HepG2 (cell line): ENCODE data around the gene KDM7A. TPM values are rescaled to one million over a fixed set of nuclear protein-coding genes. Genes with fewer than 3 reads are reported as not detected.
A peak's percentile ranks its signal among the peaks of the same experiment; 100 is the strongest.
"Not testable (repeated sequence)": the region's sequence is repeated elsewhere in the genome, so short reads cannot be mapped to it uniquely, and the experiment has no call there.

Experiments used
- ATAC-seq: fragments of 200-7000 bp; cut with Tn5 transposase; 3 replicates; pipeline ENCODE4 v1.9.1; 2020; ENCODE audit warnings: mild to moderate bottlenecking, moderate library complexity
- BruUV-seq: library from RNA; stranded (reverse); fragments of 400-500 nt; replicated peaks from 2 replicates; lab custom pipeline; 2021; lab: Mats Ljungman, UMichigan
- CTCF ChIA-PET: fragments of 300-600 bp; formaldehyde crosslinking; extraction: SDS; loops from one replicate; lab custom pipeline; 2021; ENCODE audit warnings: low total read pairs, inconsistent platforms, low intra/inter-chr PET ratio; lab: Yijun Ruan, JAX
- POLR2A ChIA-PET: fragments of 350-600 bp; sonication (Branson Sonifier 250); formaldehyde crosslinking; loops from one replicate; lab custom pipeline; 2020; ENCODE audit warnings: antibody characterized with exemption, inconsistent platforms; lab: Yijun Ruan, JAX
- DNase-seq: peaks from one replicate; pipeline ENCODE4 v3.0.0-alpha.2; 2015; ENCODE audit warnings: low spot score
- FAIRE-seq: peaks from 3 replicates; lab custom pipeline; 2011; peaks lifted over from hg19 to GRCh38; lab: Jason Lieb, UNC
- H2AFZ ChIP-seq: one replicate; pipeline ENCODE4 v1.6.1; 2011; ENCODE audit warnings: low read length, inconsistent platforms
- H3K27ac ChIP-seq: fragments of 300-600 bp; 3 replicates; pipeline ENCODE4 v1.8.0; 2011; ENCODE audit warnings: mixed run types, mild to moderate bottlenecking, mixed read lengths, low read length, inconsistent platforms; ENCODE audit not compliant: insufficient read depth; ENCODE audit errors: extremely low read length
- H3K27me3 ChIP-seq, 2 experiments: fragments of 200-600 bp in 1 of 2; 2 replicates in 1 of 2; 3 replicates in 1 of 2; pipeline versions ENCODE4 v1.6.0 to v1.8.0; 2011; ENCODE audit warnings: low read length in 2 of 2, mild to moderate bottlenecking in 2 of 2, moderate library complexity in 2 of 2, inconsistent platforms in 1 of 2; ENCODE audit not compliant: insufficient read depth in 2 of 2, control insufficient read depth in 1 of 2
- H3K36me3 ChIP-seq, 2 experiments: fragments of 200-600 bp in 1 of 2; replicated peaks in 1 of 2; 2 replicates in 1 of 2; 3 replicates in 1 of 2; pipeline versions ENCODE4 v1.5.1 to v1.8.0; 2011; ENCODE audit warnings: low read length in 2 of 2, inconsistent platforms in 1 of 2; ENCODE audit not compliant: insufficient read depth in 2 of 2, control insufficient read depth in 1 of 2
- H3K4me1 ChIP-seq: 2 replicates; pipeline ENCODE4 v1.5.1; 2012; ENCODE audit warnings: low read length, inconsistent platforms; ENCODE audit not compliant: insufficient read depth
- H3K4me2 ChIP-seq: 2 replicates; pipeline ENCODE4 v1.6.0; 2011; ENCODE audit warnings: low read depth, low read length, inconsistent platforms
- H3K4me3 ChIP-seq, 3 experiments: fragments of 200-600 bp in 1 of 3; sonication (generic), shearing (Covaris generic) in 1 of 3; replicated peaks in 1 of 3; 2 replicates each; pipeline ENCODE4 v1.5.1; 2011 to 2016; ENCODE audit warnings: low read length in 3 of 3, inconsistent platforms in 2 of 3, low read depth in 2 of 3, mild to moderate bottlenecking in 2 of 3, control low read depth in 1 of 3, mixed read lengths in 1 of 3; ENCODE audit not compliant: insufficient read depth in 1 of 3
- H3K79me2 ChIP-seq: one replicate; pipeline ENCODE4 v1.6.1; 2011; ENCODE audit warnings: low read length, inconsistent platforms; ENCODE audit not compliant: insufficient read depth
- H3K9ac ChIP-seq: 2 replicates; pipeline ENCODE4 v1.6.0; 2011; ENCODE audit warnings: mild to moderate bottlenecking, low read depth, low read length, inconsistent platforms; ENCODE audit not compliant: insufficient read depth
- H3K9me3 ChIP-seq: 2 replicates; pipeline ENCODE4 v1.5.1; 2012; ENCODE audit warnings: mild to moderate bottlenecking, low read length
- H4K20me1 ChIP-seq: 2 replicates; pipeline ENCODE4 v1.6.0; 2011; ENCODE audit warnings: inconsistent platforms, mild to moderate bottlenecking, low read length, moderate library complexity; ENCODE audit not compliant: insufficient read depth
- CEBPG ChIP-seq: IDR thresholded peaks from 2 replicates; pipeline ENCODE4 v1.6.1; 2016
- GATAD2A ChIP-seq: IDR thresholded peaks from 2 replicates; pipeline ENCODE4 v1.6.1; 2016
- SNAPC2 ChIP-seq: sonication (generic); formaldehyde crosslinking; IDR thresholded peaks from 2 replicates; pipeline ENCODE4 v1.8.1; 2022; ENCODE audit warnings: mild to moderate bottlenecking, missing genetic modification reagents
- ZNF292 ChIP-seq: sonication (generic); formaldehyde crosslinking; IDR thresholded peaks from 2 replicates; pipeline ENCODE4 v1.8.1; 2022; ENCODE audit warnings: mild to moderate bottlenecking, low read depth, missing genetic modification reagents, borderline replicate concordance
- ZNF768 ChIP-seq: sonication (generic); formaldehyde crosslinking; IDR thresholded peaks from 2 replicates; pipeline ENCODE4 v1.4.0; 2020; ENCODE audit warnings: missing genetic modification reagents
- WGBS: methylation state at CpG from one replicate; pipeline ENCODE4 v1.1.6; 2017; ENCODE audit warnings: low lambda C conversion rate; 5-methylcytosine and 5-hydroxymethylcytosine counted together
- in situ Hi-C: cut with HindIII; loops from 2 replicates; pipeline ENCODE4 v1.10.0; 2017; ENCODE audit warnings: low pct_unique_long_range_greater_than_20kb; ENCODE audit not compliant: extremely low pct_ligation_motif_present
- intact Hi-C: fragments of 100-400 bp; cut with micrococcal nuclease; formaldehyde crosslinking; loops from one replicate; pipeline ENCODE4 v1.10.0; 2022; ENCODE audit not compliant: unreplicated experiment
- polyA plus RNA-seq, 8 experiments: library from polyadenylated mRNA; depleted of rRNA in 3 of 8; stranded (reverse) in 7 of 8; unstranded in 1 of 8; fragments of >200 nt; fragmentation: Illumina TruSeq in 4 of 8; extraction: Trizol in 4 of 8; gene quantifications; 2 replicates each; pipeline versions ENCODE4 v1.2.1 to v1.2.3, GENCODE V29; 2011 to 2016; ENCODE audit warnings: low read depth in 4 of 8, missing spikeins in 1 of 8, mixed read lengths in 1 of 8; ENCODE audit not compliant: insufficient read depth in 1 of 8
- total RNA-seq, 5 experiments: library from RNA; depleted of rRNA; stranded (reverse); fragments of >200 nt; fragmentation: Illumina TruSeq; extraction: Trizol; gene quantifications; 2 replicates each; pipeline ENCODE4 v1.2.3, GENCODE V29; 2016; ENCODE audit warnings: low read depth in 1 of 5
- TF ChIP-seq, protein P1 (sequence below): sonication (generic); formaldehyde crosslinking; IDR thresholded peaks from 2 replicates; pipeline ENCODE4 v1.4.0; 2020; ENCODE audit warnings: missing genetic modification reagents, low read depth, mild to moderate bottlenecking, borderline replicate concordance
- TF ChIP-seq, protein P2 (sequence below): sonication (generic); formaldehyde crosslinking; IDR thresholded peaks from 2 replicates; pipeline ENCODE4 v1.4.0; 2020; ENCODE audit warnings: low read depth, missing genetic modification reagents
- TF ChIP-seq, protein P3 (sequence below): sonication (generic); formaldehyde crosslinking; IDR thresholded peaks from 2 replicates; pipeline ENCODE4 v1.5.0; 2020; ENCODE audit warnings: mild to moderate bottlenecking, missing genetic modification reagents, borderline replicate concordance

The KDM7A gene
- total and polyA plus RNA-seq, 2 of the 13 experiments (the other 11 are each of a cell fraction or from before 2014, with no cell fraction given): 10.8 to 16.8 TPM

DNA sequence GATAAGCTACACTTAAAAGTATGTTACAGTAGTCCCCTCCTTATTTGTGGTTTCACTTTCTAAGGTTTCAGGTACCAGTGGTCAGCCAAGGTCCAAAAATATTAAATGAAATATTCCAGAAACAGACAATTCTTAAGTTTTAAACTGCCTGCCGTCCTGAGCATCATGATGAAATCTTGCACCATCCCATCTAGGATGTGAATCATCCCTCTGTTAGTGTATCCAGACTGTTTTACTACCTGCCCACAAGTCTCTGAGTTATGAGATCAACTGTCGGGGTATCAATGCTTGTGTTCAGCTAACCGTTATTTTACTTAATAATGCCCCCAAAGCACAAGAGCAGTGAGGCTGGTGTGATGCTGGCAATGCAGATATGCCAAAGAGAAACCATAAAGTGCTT lies 11.4 kb downstream of the KDM7A start (continued):
- TF ChIP-seq ZNF768 (CRISPR knock-in tag) (no peak), GATAD2A (no peak; the same call in 1 of the 2 replicates), CEBPG (peak; percentile 89), SNAPC2 (CRISPR knock-in tag) (no peak), ZNF292 (no peak)
- TF ChIP-seq, protein P1, sequence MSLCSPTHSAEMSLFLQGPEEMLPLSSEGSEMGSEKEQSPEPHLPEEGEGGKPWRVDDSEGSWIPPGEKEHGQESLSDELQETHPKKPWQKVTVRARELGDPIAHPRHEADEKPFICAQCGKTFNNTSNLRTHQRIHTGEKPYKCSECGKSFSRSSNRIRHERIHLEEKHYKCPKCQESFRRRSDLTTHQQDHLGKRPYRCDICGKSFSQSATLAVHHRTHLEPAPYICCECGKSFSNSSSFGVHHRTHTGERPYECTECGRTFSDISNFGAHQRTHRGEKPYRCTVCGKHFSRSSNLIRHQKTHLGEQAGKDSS (CRISPR knock-in tag): no peak
- TF ChIP-seq, protein P2, sequence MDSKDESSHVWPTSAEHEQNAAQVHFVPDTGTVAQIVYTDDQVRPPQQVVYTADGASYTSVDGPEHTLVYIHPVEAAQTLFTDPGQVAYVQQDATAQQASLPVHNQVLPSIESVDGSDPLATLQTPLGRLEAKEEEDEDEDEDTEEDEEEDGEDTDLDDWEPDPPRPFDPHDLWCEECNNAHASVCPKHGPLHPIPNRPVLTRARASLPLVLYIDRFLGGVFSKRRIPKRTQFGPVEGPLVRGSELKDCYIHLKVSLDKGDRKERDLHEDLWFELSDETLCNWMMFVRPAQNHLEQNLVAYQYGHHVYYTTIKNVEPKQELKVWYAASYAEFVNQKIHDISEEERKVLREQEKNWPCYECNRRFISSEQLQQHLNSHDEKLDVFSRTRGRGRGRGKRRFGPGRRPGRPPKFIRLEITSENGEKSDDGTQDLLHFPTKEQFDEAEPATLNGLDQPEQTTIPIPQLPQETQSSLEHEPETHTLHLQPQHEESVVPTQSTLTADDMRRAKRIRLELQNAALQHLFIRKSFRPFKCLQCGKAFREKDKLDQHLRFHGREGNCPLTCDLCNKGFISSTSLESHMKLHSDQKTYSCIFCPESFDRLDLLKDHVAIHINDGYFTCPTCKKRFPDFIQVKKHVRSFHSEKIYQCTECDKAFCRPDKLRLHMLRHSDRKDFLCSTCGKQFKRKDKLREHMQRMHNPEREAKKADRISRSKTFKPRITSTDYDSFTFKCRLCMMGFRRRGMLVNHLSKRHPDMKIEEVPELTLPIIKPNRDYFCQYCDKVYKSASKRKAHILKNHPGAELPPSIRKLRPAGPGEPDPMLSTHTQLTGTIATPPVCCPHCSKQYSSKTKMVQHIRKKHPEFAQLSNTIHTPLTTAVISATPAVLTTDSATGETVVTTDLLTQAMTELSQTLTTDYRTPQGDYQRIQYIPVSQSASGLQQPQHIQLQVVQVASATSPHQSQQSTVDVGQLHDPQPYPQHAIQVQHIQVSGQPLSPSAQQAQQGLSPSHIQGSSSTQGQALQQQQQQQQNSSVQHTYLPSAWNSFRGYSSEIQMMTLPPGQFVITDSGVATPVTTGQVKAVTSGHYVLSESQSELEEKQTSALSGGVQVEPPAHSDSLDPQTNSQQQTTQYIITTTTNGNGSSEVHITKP: no peak
- TF ChIP-seq, protein P3, sequence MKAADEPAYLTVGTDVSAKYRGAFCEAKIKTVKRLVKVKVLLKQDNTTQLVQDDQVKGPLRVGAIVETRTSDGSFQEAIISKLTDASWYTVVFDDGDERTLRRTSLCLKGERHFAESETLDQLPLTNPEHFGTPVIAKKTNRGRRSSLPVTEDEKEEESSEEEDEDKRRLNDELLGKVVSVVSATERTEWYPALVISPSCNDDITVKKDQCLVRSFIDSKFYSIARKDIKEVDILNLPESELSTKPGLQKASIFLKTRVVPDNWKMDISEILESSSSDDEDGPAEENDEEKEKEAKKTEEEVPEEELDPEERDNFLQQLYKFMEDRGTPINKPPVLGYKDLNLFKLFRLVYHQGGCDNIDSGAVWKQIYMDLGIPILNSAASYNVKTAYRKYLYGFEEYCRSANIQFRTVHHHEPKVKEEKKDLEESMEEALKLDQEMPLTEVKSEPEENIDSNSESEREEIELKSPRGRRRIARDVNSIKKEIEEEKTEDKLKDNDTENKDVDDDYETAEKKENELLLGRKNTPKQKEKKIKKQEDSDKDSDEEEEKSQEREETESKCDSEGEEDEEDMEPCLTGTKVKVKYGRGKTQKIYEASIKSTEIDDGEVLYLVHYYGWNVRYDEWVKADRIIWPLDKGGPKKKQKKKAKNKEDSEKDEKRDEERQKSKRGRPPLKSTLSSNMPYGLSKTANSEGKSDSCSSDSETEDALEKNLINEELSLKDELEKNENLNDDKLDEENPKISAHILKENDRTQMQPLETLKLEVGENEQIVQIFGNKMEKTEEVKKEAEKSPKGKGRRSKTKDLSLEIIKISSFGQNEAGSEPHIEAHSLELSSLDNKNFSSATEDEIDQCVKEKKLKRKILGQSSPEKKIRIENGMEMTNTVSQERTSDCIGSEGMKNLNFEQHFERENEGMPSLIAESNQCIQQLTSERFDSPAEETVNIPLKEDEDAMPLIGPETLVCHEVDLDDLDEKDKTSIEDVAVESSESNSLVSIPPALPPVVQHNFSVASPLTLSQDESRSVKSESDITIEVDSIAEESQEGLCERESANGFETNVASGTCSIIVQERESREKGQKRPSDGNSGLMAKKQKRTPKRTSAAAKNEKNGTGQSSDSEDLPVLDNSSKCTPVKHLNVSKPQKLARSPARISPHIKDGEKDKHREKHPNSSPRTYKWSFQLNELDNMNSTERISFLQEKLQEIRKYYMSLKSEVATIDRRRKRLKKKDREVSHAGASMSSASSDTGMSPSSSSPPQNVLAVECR (CRISPR knock-in tag): no peak

DNA sequence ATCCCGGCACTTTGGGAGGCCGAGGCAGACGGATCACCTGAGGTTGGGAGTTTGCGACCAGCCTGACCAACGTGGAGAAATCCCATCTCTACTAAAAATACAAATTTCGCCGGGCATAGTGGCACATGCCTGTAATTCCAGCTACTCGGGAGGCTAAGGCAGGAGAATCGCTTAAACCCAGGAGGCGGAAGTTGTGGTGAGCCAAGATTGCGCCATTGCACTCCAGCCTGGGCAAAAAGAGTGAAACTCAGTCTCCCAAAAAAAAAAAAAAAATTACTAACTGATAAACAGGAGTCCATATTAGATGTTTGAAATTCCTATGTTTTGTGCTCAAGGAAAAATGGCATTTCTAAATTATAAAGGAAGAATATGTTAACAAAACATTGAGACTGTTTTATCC lies 14.7 kb downstream of the KDM7A start:
- H3K27me3 ChIP-seq, POLR2A ChIA-PET, BruUV-seq, H3K4me3 ChIP-seq, H3K9ac ChIP-seq, H3K4me2 ChIP-seq, DNase-seq, FAIRE-seq, intact Hi-C loops, CTCF ChIA-PET, H3K27ac ChIP-seq, H2AFZ ChIP-seq, ATAC-seq, H3K9me3 ChIP-seq: not testable (repeated sequence)
- WGBS: 97% methylated on average over 11 of the region's 11 CpGs
- in situ Hi-C loops: loop anchor here (10.0 kb wide), 1 partner anchor 163 kb away; no protein-coding TSS in a partner anchor
- peaks cover 94% of the 10 kb centered on the region for H3K79me2 ChIP-seq
- peaks cover 9 to 23% of the 10 kb centered on the region in 2 experiments; a peak in 4 of 5 replicates for H3K36me3 ChIP-seq
- H3K4me1 ChIP-seq: peaks cover 64% of the 10 kb centered on the region
- peaks cover 97% of the 10 kb centered on the region for H4K20me1 ChIP-seq
